ENCODE data around the gene KIF9. TPM values are rescaled to one million over a fixed set of nuclear protein-coding genes. Genes with fewer than 3 reads are reported as not detected.
"Not testable (repeated sequence)": the region's sequence is repeated elsewhere in the genome, so short reads cannot be mapped to it uniquely, and the experiment has no call there.

The KIF9 gene
- total and polyA plus RNA-seq, 7 donors, result 5.3 to 20.4 (median 14.6) TPM

DNA sequence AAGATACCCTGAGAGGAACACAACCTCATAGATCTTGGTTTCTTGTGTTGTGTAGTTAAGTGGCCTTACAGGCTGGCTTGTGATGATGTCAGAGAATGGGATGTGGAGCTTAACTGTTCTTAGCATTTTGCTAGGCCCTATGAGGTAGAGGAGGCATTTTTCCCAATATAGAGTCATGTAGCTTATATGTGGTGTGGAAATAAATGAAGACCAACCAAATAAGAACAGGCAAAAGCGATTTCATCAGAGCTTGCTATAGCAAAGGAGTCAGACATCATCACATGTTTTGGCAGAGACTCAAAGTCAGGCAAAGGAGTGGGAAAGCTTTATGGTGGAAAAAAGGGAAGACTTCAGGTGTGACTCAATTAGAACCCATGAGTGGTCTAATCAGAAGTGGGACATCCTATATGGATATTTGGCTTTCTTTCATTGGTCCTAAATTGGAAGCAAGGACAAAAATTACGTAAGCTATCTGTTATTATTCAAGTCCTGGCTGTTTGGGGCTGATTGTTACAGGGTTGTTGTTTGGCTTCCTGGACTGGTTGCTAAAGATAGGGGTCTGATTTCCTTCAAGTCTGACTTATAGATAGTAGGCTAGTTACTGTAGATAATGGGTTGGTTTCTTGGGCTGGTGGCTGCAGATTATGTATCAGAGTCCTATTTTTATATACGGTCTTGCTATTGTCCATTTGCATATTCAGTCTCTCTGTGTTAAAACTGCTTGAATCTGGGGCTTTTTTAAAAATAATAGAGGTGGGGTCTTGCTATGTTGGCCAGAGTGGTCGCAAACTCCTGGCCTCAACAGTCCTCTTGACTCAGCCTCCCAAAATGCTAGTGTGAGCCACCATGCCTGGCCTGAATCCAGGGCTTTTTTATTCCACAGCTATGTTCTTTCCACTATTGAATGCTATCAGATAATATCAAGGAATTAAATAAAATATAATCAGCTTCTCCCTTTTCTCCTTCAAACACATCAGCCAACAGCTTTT is 88.4 kb downstream of the KIF9 start:
- intact Hi-C loops (cut with DNase I), result no loop called here
- H3K27me3 ChIP-seq, result no peaks in the 10 kb centered on the region
- no peaks in the 10 kb centered on the region for H3K9me3 ChIP-seq
- TF ChIP-seq POLR2AphosphoS5 (IDR thresholded peaks at IDR 0.05) (no peak), EP300 (IDR thresholded peaks at IDR 0.05) (no peak), POLR2A (IDR thresholded peaks at IDR 0.05) (no peak)
- TF ChIP-seq, protein P1, sequence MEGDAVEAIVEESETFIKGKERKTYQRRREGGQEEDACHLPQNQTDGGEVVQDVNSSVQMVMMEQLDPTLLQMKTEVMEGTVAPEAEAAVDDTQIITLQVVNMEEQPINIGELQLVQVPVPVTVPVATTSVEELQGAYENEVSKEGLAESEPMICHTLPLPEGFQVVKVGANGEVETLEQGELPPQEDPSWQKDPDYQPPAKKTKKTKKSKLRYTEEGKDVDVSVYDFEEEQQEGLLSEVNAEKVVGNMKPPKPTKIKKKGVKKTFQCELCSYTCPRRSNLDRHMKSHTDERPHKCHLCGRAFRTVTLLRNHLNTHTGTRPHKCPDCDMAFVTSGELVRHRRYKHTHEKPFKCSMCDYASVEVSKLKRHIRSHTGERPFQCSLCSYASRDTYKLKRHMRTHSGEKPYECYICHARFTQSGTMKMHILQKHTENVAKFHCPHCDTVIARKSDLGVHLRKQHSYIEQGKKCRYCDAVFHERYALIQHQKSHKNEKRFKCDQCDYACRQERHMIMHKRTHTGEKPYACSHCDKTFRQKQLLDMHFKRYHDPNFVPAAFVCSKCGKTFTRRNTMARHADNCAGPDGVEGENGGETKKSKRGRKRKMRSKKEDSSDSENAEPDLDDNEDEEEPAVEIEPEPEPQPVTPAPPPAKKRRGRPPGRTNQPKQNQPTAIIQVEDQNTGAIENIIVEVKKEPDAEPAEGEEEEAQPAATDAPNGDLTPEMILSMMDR (IDR thresholded peaks at IDR 0.05), result no peak
- no peak overlapping the region for H3K4me3 ChIP-seq
- no peaks in the 10 kb centered on the region for H3K4me1 ChIP-seq
- H3K36me3 ChIP-seq, result no peaks in the 10 kb centered on the region
- WGBS, 2 donors, result 93 to 96% methylated on average over 4 of the region's 4 CpGs
- H3K27ac ChIP-seq, result no peak overlapping the region
- no peak for DNase-seq

DNA sequence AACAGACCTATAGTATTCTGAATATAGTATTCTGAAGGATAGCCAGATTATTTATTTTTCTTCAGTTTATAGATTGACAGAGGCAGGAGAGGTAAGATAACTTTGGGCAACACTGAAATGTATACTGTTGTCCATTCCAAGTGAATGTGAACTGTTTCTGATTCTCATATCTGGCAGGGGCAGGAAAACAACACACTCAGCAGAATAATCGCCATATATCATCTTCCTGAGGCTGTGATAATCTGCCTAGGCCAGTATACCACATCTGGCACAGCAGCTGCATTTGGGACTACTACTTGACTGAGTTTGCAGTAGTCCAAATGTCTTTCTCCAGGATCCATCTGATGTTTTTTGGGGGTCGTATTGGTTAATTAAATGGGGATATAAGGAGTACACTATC is 96.3 kb downstream of the KIF9 start:
- DNase-seq, result no peak

DNA sequence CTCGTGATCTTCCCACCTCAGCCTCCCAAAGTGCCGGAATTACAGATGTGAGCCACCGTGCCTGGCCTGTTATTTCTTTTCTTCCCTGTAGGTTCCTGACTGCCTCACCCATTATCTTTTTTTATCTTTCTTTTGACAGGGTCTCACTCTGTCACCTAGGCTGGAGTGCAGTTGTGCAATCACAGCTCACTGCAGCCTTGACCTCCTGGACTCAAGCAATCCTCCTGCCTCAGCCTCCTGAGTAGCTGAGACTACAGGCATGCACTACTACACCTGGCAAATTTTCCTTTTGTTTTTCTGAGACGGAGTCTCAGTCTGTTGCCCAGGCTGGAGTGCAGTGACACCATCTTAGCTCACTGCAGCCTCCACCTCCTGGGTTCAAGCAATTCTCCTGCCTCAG is 100.9 kb downstream of the KIF9 start:
- WGBS, 2 donors, result 95 to 98% methylated on average over 4 of the region's 4 CpGs
- H3K4me3 ChIP-seq; H3K27ac ChIP-seq; intact Hi-C loops (cut with DNase I); H3K9me3 ChIP-seq; DNase-seq; H3K4me1 ChIP-seq; H3K27me3 ChIP-seq: not testable (repeated sequence)
- peaks cover 0 to 21% (median 4%) of the 10 kb centered on the region in 4 donors for H3K36me3 ChIP-seq

More for the DNA sequence above, 96.3 kb downstream of the KIF9 start:
- Histone ChIP-seq H3K27ac (no peak overlapping the region), H3K9me3 (no peaks in the 10 kb centered on the region), H3K4me1 (no peaks in the 10 kb centered on the region), H3K4me3 (no peak overlapping the region), H3K27me3 (no peaks in the 10 kb centered on the region), H3K36me3 (peaks cover 0 to 6% (median 0%) of the 10 kb centered on the region in 4 donors)
- intact Hi-C loops (cut with DNase I), result no loop called here
- 91 to 96% methylated on average over 2 of the region's 2 CpGs for WGBS, 2 donors
- no peak for TF ChIP-seq POLR2AphosphoS5 (IDR thresholded peaks at IDR 0.05)
- no peak for TF ChIP-seq POLR2A (IDR thresholded peaks at IDR 0.05)
- TF ChIP-seq, protein P1 (IDR thresholded peaks at IDR 0.05), result no peak
- TF ChIP-seq EP300 (IDR thresholded peaks at IDR 0.05), result no peak

DNA sequence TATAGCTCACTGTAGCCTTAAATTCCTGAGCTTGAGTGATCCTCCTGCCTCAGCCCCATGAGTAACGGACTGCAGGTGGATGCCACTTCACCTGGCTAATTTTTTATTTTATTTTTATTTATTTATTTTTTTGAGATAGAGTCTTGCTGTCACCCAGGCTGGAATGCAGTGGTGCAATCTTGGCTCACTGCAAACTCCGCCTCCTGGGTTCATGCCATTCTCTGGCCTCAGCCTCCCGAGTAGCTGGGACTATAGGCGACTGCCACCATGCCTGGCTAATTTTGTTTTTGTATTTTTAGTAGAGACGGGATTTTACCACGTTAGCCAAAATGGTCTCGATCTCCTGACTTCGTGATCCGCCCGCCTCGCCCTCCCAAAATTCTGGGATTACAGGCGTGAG is 102.6 kb downstream of the KIF9 start:
- WGBS, 2 donors, result 94 to 95% methylated on average over 12 of the region's 12 CpGs
- DNase-seq; H3K4me1 ChIP-seq; H3K27ac ChIP-seq; H3K9me3 ChIP-seq; intact Hi-C loops (cut with DNase I); H3K27me3 ChIP-seq; H3K4me3 ChIP-seq: not testable (repeated sequence)
- H3K36me3 ChIP-seq, result peaks cover 0 to 21% (median 4%) of the 10 kb centered on the region in 4 donors

Small RNA genes within 50 kb of the gene (small RNA-seq; reads per million reads assigned to genes)
- 0 to 0.65 (median 0) reads per million in 3 donors for gene SNORD13P3

Other genes with a start within 250 kb of the KIF9 start
- gene SETD2, start 118.7 kb downstream of the KIF9 start, total RNA-seq, result 10 to 100 TPM; 52.3 to 72.6 (median 59.0) TPM
- gene SETD2, start 118.7 kb downstream of the KIF9 start, polyA plus RNA-seq, result 10 to 100 TPM; 12.0 to 20.5 (median 12.9) TPM
- 10 to 100 TPM; 10.3 to 33.8 (median 11.7) TPM for gene KLHL18, start 145 bp upstream of the KIF9 start, total RNA-seq
- gene KLHL18, start 145 bp upstream of the KIF9 start, polyA plus RNA-seq, result 10 to 100 TPM; 10.6 to 27.0 (median 13.8) TPM
- gene PTPN23, start 98.2 kb upstream of the KIF9 start, total RNA-seq, result 10 to 100 TPM; 11.0 to 26.9 (median 14.7) TPM
- 10 to 100 TPM in 2 of 3 donors, 1 to 10 TPM in 1; 7.8 to 23.1 (median 10.2) TPM for gene PTPN23, start 98.2 kb upstream of the KIF9 start, polyA plus RNA-seq
- 10 to 100 TPM; 49.2 to 63.9 (median 56.9) TPM for gene SCAP, start 193.1 kb upstream of the KIF9 start, total RNA-seq
- gene SCAP, start 193.1 kb upstream of the KIF9 start, polyA plus RNA-seq, result 10 to 100 TPM; 10.8 to 81.0 (median 16.9) TPM
- gene ELP6, start 230.9 kb upstream of the KIF9 start, total RNA-seq, result 10 to 100 TPM; 17.1 to 38.9 (median 19.5) TPM
- gene ELP6, start 230.9 kb upstream of the KIF9 start, polyA plus RNA-seq, result 10 to 100 TPM; 19.8 to 33.9 (median 27.7) TPM

Measured in sigmoid colon (tissue), 7 donors.